A673 (cell line): Measurements from ENCODE around the gene KLHDC8B. TPM values are rescaled to one million over a fixed set of nuclear protein-coding genes. Genes with fewer than 3 reads are reported as not detected.

Experiments
- BruUV-seq: library from RNA; stranded (reverse); fragments of 400-500 nt; replicated peaks from 2 replicates; lab custom pipeline; 2021; lab: Mats Ljungman, UMichigan
- CTCF ChIA-PET: fragments of 300-600 bp; sonication (Branson Sonifier 250); formaldehyde crosslinking; loops from one replicate; lab custom pipeline; 2022; ENCODE audit warnings: antibody characterized with exemption; lab: Charles Lee
- POLR2A ChIA-PET: fragments of 300-600 bp; sonication (Branson Sonifier 250); formaldehyde crosslinking; loops from one replicate; lab custom pipeline; 2022; ENCODE audit warnings: antibody characterized with exemption; ENCODE audit not compliant: low non-redundant PET; lab: Charles Lee
- DNase-seq: peaks from one replicate; pipeline ENCODE4 v3.0.0-alpha.2; 2015; ENCODE audit warnings: low spot score
- H3K27ac ChIP-seq: fragments of 200-600 bp; sonication (generic); 2 replicates; pipeline ENCODE4 v1.5.1; 2016; ENCODE audit warnings: mixed run types, low read depth, mild to moderate bottlenecking, mixed read lengths, antibody characterized with exemption, low read length; ENCODE audit not compliant: poor library complexity, severe bottlenecking
- H3K27me3 ChIP-seq: fragments of 200-600 bp; sonication (generic); replicated peaks from 2 replicates; pipeline ENCODE4 v1.6.1; 2017; ENCODE audit warnings: mixed run types, low read depth, mild to moderate bottlenecking, mixed read lengths, antibody characterized with exemption, low read length; ENCODE audit not compliant: insufficient read depth, poor library complexity
- H3K36me3 ChIP-seq: fragments of 200-600 bp; sonication (generic); 2 replicates; pipeline ENCODE4 v1.6.1; 2016; ENCODE audit warnings: mixed run types, mild to moderate bottlenecking, mixed read lengths, antibody characterized with exemption, low read length; ENCODE audit not compliant: insufficient read depth, poor library complexity, severe bottlenecking
- H3K4me1 ChIP-seq: fragments of 200-600 bp; sonication (generic); 2 replicates; pipeline ENCODE4 v1.6.1; 2017; ENCODE audit warnings: mixed run types, mild to moderate bottlenecking, mixed read lengths, antibody characterized with exemption, low read length; ENCODE audit not compliant: insufficient read depth, poor library complexity, severe bottlenecking
- H3K4me3 ChIP-seq: fragments of 200-600 bp; sonication (generic); 2 replicates; pipeline ENCODE4 v1.5.1; 2016; ENCODE audit warnings: low read depth, mixed run types, mild to moderate bottlenecking, mixed read lengths, low read length; ENCODE audit not compliant: poor library complexity, severe bottlenecking
- H3K9me3 ChIP-seq: fragments of 200-600 bp; sonication (generic); 2 replicates; pipeline ENCODE4 v1.6.1; 2016; ENCODE audit warnings: mixed run types, low read depth, mild to moderate bottlenecking, mixed read lengths, antibody characterized with exemption, low read length; ENCODE audit not compliant: poor library complexity, severe bottlenecking
- EZH2 ChIP-seq: fragments of 200-600 bp; sonication (generic); IDR thresholded peaks from 2 replicates; pipeline ENCODE4 v1.6.1; 2017; ENCODE audit warnings: borderline replicate concordance, low read depth, mild to moderate bottlenecking, mixed read lengths, antibody characterized with exemption, low read length; ENCODE audit not compliant: poor library complexity, severe bottlenecking
- intact Hi-C: fragments of 100-400 bp; cut with micrococcal nuclease; formaldehyde crosslinking; loops from one replicate; pipeline ENCODE4 v1.10.0; 2022; ENCODE audit not compliant: unreplicated experiment
- total RNA-seq: library from RNA; stranded (reverse); gene quantifications from 2 replicates; pipeline ENCODE4 v1.2.3, GENCODE V29; 2021
- TF ChIP-seq, protein P1 (sequence below): fragments of 300-800, 200-600 bp; sonication (generic); conservative IDR thresholded peaks from 2 replicates; pipeline ENCODE4 v1.5.1; 2017; ENCODE audit warnings: low read depth, mild to moderate bottlenecking, antibody characterized with exemption, low read length, moderate library complexity, mixed read lengths

KLHDC8B gene
- total RNA-seq, 1 experiment from 2014 or later: 5.1 TPM

- Histone ChIP-seq H3K9me3 (no peaks in the 10 kb centered on the region), H3K36me3 (no peaks in the 10 kb centered on the region), H3K4me3 (no peak overlapping the region), H3K27me3 (no peaks in the 10 kb centered on the region), H3K4me1 (no peaks in the 10 kb centered on the region), H3K27ac (no peak overlapping the region)
- BruUV-seq: no TSS peak
- intact Hi-C loops: no loop called here
- TF ChIP-seq, protein P1, sequence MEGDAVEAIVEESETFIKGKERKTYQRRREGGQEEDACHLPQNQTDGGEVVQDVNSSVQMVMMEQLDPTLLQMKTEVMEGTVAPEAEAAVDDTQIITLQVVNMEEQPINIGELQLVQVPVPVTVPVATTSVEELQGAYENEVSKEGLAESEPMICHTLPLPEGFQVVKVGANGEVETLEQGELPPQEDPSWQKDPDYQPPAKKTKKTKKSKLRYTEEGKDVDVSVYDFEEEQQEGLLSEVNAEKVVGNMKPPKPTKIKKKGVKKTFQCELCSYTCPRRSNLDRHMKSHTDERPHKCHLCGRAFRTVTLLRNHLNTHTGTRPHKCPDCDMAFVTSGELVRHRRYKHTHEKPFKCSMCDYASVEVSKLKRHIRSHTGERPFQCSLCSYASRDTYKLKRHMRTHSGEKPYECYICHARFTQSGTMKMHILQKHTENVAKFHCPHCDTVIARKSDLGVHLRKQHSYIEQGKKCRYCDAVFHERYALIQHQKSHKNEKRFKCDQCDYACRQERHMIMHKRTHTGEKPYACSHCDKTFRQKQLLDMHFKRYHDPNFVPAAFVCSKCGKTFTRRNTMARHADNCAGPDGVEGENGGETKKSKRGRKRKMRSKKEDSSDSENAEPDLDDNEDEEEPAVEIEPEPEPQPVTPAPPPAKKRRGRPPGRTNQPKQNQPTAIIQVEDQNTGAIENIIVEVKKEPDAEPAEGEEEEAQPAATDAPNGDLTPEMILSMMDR: no peak
- no peak for TF ChIP-seq EZH2
- no peak for DNase-seq
- CTCF ChIA-PET: no interaction called here
- POLR2A ChIA-PET: no interaction called here
These were observed 23.2 kb upstream of the KLHDC8B start for GRCh38 chr3:49148159-49148558.

GRCh38 chr3:49151610-49152009, 19.8 kb upstream of the KLHDC8B start:
- Histone ChIP-seq H3K9me3 (no peaks in the 10 kb centered on the region), H3K4me1 (no peaks in the 10 kb centered on the region), H3K27ac (no peak overlapping the region), H3K4me3 (no peak overlapping the region), H3K27me3 (no peaks in the 10 kb centered on the region), H3K36me3 (no peaks in the 10 kb centered on the region)
- no TSS peak for BruUV-seq
- ChIA-PET POLR2A (no interaction called here), CTCF (no interaction called here)
- intact Hi-C loops: no loop called here
- DNase-seq: no peak
- TF ChIP-seq, protein P1: no peak
- no peak for TF ChIP-seq EZH2

DNA sequence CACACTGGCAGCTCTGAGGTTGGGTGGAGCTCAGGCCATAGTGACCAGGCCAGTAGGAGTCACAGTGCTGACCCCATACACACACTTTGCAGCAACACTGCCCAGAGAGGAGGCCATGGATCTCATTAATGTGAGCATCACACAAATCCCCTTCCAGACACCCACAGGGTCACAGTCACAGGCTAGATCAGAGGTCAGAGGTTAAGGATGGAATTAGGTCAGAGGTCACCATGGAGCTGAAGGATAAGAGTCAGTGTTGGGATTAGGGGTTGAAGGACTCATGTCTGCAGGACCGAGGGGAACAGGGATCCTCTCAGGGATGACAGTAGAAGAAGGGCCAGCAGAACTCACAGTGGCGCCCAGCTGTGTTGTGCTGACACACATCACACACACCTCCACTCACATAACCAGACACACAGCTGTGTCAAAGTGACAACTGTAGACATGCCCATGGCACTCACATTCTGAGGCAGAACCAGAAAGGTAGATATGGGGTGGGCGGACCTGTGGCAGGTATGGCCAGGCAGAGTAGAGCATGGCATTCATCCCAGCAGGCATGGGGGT, 18.0 kb upstream of the KLHDC8B start:
- H3K4me3 ChIP-seq: no peak overlapping the region
- H3K27me3 ChIP-seq: no peaks in the 10 kb centered on the region
- POLR2A ChIA-PET: no interaction called here
- H3K27ac ChIP-seq: no peak overlapping the region
- TF ChIP-seq, protein P1: no peak
- no peak for TF ChIP-seq EZH2
- BruUV-seq: no TSS peak
- H3K9me3 ChIP-seq: no peaks in the 10 kb centered on the region
- no peaks in the 10 kb centered on the region for H3K4me1 ChIP-seq
- intact Hi-C loops: no loop called here
- DNase-seq: no peak
- CTCF ChIA-PET: no interaction called here
- H3K36me3 ChIP-seq: no peaks in the 10 kb centered on the region
